Fibroblast of the aortic adventitia (primary cell): ENCODE measurements around the gene ZDHHC13. TPM values are rescaled to one million over a fixed set of nuclear protein-coding genes. Genes with fewer than 3 reads are reported as not detected.
A peak's percentile ranks its signal among the peaks of the same experiment; 100 is the strongest.

Experiments
- DNase-seq: peaks from one replicate; pipeline ENCODE4 v3.0.0-alpha.2; 2010; ENCODE audit warnings: low read depth
- H3K4me3 ChIP-seq: 2 replicates; pipeline ENCODE4 v1.5.1; 2011; ENCODE audit warnings: low read depth, mild to moderate bottlenecking, control low read depth, low read length, moderate library complexity
- total RNA-seq: library from RNA; depleted of rRNA; stranded (reverse); fragments of >200 nt; gene quantifications from 2 replicates; pipeline ENCODE4 v1.2.3, GENCODE V29; 2012; ENCODE audit warnings: low replicate concordance
- TF ChIP-seq, protein P1 (sequence below): IDR thresholded peaks from 2 replicates; pipeline ENCODE4 v1.5.1; 2011; ENCODE audit warnings: mild to moderate bottlenecking, low read length, control low read depth, inconsistent platforms; ENCODE audit not compliant: insufficient read depth

Gene ZDHHC13
- total RNA-seq, 1 donor, result 18.6 TPM

DNA sequence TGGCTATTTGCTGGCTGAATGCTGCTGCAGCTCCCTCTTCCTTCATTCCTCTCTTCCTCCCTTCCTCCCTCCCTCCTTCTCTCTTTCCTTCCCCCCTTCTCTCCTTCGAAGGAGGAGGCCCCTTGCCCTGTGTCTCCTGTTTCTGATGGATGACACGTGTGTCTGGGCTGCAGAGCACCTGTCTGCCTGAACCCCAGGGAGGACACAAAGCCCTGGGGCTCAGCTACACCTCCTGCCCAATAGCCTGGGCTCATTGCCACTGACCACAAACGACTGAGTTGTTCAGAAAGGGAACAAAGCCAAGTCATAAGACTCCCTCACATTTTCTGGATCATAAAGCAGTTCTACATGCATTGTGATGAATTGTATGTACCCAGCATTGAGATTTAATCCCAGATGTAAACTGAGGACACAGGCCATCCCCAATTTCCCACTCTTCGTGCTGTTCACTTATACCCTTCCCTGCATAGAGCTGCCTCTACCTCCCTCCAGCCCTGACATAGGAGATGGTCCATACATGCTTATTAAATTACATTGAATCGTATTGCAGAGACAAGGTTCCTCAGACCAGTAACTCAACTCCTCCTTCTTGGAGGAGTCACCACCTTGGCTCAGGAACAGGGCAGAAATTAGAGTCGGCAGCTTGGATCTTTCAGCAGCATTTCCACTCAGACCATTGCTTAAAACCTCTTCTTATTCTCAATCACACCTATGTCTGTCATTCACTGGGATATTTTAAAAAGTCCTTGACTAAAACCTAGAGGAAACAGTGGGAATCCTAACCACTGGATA is 83.6 kb downstream of the ZDHHC13 start:
- TF ChIP-seq, protein P1, sequence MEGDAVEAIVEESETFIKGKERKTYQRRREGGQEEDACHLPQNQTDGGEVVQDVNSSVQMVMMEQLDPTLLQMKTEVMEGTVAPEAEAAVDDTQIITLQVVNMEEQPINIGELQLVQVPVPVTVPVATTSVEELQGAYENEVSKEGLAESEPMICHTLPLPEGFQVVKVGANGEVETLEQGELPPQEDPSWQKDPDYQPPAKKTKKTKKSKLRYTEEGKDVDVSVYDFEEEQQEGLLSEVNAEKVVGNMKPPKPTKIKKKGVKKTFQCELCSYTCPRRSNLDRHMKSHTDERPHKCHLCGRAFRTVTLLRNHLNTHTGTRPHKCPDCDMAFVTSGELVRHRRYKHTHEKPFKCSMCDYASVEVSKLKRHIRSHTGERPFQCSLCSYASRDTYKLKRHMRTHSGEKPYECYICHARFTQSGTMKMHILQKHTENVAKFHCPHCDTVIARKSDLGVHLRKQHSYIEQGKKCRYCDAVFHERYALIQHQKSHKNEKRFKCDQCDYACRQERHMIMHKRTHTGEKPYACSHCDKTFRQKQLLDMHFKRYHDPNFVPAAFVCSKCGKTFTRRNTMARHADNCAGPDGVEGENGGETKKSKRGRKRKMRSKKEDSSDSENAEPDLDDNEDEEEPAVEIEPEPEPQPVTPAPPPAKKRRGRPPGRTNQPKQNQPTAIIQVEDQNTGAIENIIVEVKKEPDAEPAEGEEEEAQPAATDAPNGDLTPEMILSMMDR, result no peak
- DNase-seq, result peak; percentile 90
- H3K4me3 ChIP-seq, result peak overlapping the region; percentile 2

DNA sequence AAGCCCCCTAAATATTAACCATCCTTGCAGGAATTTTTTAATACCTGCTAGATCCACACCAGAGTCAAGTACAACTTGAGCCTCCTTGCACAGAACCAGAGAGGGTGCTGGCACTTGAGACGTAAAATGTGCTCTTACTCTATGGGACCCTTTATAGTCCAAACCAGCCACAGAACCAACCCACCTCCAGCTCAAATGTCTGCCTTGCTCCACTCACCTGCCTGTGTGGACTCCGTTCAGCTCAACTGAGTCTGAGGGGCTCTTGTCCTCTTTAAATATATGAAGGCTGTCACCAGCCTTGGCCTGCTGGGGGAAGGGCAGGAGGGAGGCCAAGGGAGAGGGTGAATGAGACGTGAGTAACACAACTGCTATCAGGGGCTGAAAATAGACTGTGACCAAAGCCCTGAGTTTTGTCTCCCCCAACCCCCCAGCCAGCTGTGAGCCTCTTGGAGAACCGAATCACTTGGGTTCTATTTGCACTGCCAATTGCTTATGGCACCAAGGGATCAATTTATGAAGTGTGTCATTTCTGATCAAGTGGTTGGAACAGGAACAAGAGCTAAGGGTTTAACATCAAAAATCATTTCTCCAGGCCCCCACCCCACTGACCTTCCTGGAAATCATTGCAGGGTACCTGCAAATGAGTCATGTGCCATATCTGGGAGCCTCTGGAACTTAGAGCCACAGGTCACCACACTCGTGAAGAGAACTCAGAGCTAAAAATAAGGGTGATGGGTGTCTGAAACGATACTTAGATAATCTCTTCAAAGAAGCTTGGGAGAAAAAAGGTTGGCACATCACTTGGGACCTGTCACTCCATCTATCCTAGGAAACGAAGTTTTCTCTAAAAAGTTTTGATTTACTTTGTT is 85.0 kb downstream of the ZDHHC13 start, which contains the start of gene CSRP3:
TSS of gene CSRP3 (minus strand) at position 247 of the 869 bp plus-strand sequence. CDS start 9,535 bp downstream, outside the sequence.
- TF ChIP-seq, protein P1, result no peak
- peak; percentile 46 for DNase-seq

DNA sequence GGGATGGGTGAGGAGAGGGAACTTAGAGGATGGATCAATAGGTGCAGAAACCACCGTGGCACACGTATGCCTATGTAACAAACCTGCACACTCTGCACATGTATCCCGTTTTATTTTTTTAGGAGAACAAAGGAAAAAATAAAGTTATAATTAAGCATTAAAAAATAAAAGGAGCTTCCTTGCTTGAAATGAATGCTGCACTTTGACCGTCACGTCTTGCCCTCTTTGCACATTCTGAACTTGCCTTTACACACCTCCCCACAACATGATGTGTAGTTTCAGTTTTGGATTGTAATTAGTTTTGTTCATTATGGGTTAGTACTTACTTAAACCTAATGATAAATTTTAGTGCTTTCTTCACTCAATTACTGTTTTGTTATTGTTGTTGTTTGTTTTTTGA is 87.9 kb downstream of the ZDHHC13 start:
- TF ChIP-seq, protein P1, result no peak
- no peak overlapping the region for H3K4me3 ChIP-seq
- no peak for DNase-seq

More for the DNA sequence above, 85.0 kb downstream of the ZDHHC13 start, which contains the start of gene CSRP3:
- H3K4me3 ChIP-seq, result no peak within 1 kb of the TSS

DNA sequence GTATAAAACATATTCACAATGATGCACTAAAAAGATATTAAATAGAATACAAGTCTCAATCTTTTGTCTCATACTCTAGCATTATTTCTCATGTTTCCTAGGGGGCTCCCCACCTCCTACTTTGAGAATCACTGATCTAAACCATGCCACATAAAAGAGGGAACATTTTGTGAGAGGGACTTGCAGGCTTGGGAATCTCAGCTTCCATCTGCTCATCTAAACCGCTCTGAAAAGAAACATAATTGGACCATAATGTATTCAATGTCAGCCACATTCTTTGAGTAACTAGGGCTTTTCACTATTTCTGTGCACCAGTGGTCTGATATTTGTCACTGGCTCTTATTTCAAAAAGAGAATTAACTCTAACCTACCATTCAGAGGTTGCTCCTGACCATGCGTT is 91.2 kb downstream of the ZDHHC13 start:
- H3K4me3 ChIP-seq, result no peak overlapping the region
- TF ChIP-seq, protein P1, result no peak
- no peak for DNase-seq

DNA sequence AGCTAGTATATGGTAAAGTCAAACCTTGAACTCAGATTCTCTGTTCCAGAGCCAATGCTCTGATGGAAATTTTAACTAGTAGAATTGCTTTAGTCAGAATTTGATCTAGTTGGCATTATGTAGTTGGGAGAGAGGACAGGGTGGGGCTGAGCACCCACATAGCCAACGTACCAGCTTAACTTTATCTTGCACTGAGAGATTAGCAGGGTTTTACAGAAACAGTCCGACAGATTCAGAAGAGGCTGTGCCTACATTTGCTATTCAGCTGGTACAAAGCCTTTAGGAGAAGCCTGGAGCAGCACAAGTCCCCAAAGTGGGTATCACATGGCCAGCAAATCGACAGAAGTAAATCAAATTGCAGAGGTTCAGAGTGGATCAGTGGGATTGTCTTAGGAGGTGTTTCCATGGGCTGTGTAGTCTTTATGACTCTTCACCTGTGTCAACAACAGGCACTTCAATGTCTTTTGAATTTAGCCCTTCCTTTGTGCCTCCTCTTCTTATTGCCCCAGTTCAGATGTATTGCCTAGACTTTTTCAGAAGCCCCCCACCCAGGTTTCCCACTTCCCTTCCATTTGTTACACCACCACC is 92.1 kb downstream of the ZDHHC13 start:
- DNase-seq, result no peak
- TF ChIP-seq, protein P1, result no peak
- H3K4me3 ChIP-seq, result no peak overlapping the region

DNA sequence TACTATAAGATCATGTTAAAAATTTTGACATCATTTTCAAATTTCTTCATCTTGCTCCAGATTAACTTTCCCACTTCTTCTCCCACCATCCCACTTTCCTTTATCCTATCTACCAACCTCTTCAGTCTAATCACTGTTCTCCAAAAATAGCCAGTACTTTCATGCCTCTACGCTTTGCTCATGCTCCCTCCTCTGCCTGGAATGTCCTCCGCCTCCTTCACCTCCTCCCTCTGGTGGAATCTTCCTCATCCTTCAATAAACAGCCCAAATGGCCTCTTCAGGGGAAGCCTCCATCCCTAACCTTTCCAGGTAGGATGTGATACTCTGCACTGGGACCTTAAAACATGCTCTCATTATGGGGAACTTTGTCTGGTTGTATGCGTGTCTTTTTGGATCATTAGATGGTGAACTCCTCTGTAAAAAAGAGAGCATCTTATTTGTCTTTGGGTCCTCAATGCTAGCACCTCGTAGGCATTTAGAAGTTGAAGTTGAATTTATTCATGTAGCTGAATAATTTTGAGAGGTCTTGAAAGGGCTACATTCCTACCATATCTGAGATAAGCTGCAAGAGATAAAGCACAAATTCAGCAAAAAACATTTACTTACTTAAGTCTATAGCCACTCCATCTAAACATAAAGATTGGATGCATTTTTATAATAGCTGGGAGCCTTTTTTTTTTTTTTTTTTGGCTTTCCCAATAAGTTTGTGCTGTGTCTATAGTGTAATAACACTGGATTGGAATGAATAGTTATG is 92.8 kb downstream of the ZDHHC13 start:
- TF ChIP-seq, protein P1, result no peak
- peak; percentile 41 for DNase-seq
- H3K4me3 ChIP-seq, result no peak overlapping the region
